Measurements from ENCODE around the gene PKHD1. TPM values are rescaled to one million over a fixed set of nuclear protein-coding genes. Genes with fewer than 3 reads are reported as not detected.

Gene PKHD1
- total RNA-seq, 6 experiments from 2014 or later, result 1.2 to 3.0 (median 2.3) TPM

DNA sequence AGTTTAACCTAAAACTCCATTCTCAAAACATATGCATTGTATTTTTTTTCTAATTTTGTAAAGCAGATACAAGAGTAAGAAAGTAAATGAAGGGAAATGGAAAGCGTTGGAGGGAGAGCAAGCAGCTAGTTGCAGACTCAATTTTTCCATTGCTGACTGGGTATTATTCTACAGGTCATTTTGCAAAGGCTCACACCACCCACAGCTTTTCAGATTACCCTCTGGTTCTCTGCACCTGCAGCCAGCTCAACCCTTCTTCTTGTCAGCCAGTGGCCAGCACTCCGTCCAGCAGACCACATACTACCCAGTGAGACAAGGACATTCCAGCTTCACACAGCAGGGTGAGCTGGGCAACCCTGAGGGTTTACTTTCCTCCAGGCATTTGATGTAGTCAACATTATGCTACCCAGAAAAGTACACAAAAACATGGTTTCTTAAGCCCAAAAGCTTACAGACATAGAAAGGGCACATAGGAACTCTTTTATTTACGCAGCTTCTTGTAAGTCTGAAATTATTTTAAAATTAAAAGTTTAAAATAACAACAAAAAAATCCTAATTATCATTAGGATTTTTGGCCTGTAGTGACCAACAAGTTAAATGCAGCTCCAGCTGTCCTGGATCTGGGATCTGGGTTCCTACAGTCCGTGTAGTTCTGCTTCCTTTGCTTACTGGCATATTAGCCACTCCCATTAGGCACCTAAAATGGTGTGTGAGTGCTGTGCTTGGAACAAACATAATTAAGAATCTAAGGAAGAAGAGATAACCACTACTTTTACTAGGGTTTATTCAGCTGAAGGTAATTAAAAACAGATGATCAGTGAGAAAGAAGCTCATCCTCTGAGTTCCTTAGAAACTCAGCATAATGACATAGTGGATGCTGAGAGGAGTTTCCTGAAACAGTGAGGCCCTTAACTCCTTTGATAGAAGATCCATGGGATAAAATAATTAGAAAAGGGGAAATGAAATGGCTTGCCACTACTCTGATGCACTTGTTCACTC lies 185.3 kb downstream of the PKHD1 start:
- no peaks in the 10 kb centered on the region for H3K36me3 ChIP-seq
- TF ChIP-seq CTCF (IDR thresholded peaks at IDR 0.05) (no peak), POLR2A (IDR thresholded peaks at IDR 0.05) (no peak)
- intact Hi-C loops (cut with DNase I), result no loop called here
- no peaks in the 10 kb centered on the region for H3K9me3 ChIP-seq
- no peak overlapping the region for H3K27ac ChIP-seq
- H3K4me1 ChIP-seq, result no peaks in the 10 kb centered on the region
- no peak overlapping the region for H3K4me3 ChIP-seq
- ATAC-seq (no peak), DNase-seq (no peak)
- H3K27me3 ChIP-seq, result no peaks in the 10 kb centered on the region
- WGBS (ENCODE audit: insufficient coverage, low coverage, low lambda C conversion rate, missing lambda C conversion rate), result 70% methylated on average over 4 of the region's 4 CpGs

DNA sequence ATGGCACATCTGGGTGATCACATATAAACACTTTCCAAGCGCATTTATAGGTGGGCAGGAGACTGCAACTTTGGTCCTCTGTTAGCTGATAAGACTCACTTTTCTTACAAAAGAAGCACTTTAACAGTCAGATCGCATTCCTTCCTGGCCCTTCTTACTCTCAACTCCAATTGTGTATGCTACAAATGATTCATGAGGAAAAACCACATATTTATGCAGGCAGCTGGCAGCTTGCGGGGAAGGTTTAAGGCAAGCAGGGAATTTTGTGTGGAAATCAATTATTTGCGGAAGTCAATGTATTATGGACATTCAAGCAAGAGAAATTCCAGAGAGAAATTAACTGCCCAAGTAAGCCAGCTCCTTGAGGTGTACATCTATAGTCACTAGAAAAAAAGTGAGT lies 194.0 kb downstream of the PKHD1 start:
- Histone ChIP-seq H3K27me3 (no peaks in the 10 kb centered on the region), H3K9me3 (no peaks in the 10 kb centered on the region), H3K27ac (no peak overlapping the region), H3K36me3 (no peaks in the 10 kb centered on the region), H3K4me3 (no peak overlapping the region), H3K4me1 (no peaks in the 10 kb centered on the region)
- 84% methylated on average over 4 of the region's 4 CpGs for WGBS (ENCODE audit: insufficient coverage, low coverage, low lambda C conversion rate, missing lambda C conversion rate)
- DNase-seq (no peak), ATAC-seq (no peak)
- intact Hi-C loops (cut with DNase I), result no loop called here
- TF ChIP-seq POLR2A (IDR thresholded peaks at IDR 0.05) (no peak), CTCF (IDR thresholded peaks at IDR 0.05) (no peak)

- no peak for DNase-seq
These were observed 194.7 kb downstream of the PKHD1 start for GRCh38 chr6:51892750-51893149.

DNA sequence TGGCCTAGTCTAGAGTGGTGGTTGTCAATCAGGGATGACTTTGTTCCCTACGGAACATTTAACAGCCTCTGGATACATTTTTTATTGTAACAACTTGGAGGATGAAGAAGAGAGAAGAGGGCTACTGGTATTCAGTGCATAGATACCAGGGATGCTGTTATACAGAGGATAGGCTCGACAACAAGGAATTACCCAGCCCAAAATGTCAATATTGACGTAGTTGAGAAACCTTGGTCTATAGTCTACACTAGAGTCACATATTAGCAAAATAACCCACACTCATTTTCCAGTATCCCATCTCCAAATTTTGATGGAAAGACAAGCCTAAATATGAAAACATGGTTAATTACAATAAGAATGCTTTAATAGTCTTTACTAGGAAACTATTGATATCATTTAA lies 195.1 kb downstream of the PKHD1 start:
- no peaks in the 10 kb centered on the region for H3K36me3 ChIP-seq
- intact Hi-C loops (cut with DNase I), result no loop called here
- no peaks in the 10 kb centered on the region for H3K9me3 ChIP-seq
- TF ChIP-seq CTCF (IDR thresholded peaks at IDR 0.05) (no peak), POLR2A (IDR thresholded peaks at IDR 0.05) (no peak)
- ATAC-seq, result peak in 2 of 4 donors; percentile 65 to 70
- no peak overlapping the region for H3K4me3 ChIP-seq
- no peak overlapping the region for H3K27ac ChIP-seq
- H3K27me3 ChIP-seq, result no peaks in the 10 kb centered on the region
- no peak for DNase-seq
- no peaks in the 10 kb centered on the region for H3K4me1 ChIP-seq
- 49% methylated on average over 3 of the region's 3 CpGs for WGBS (ENCODE audit: insufficient coverage, low coverage, low lambda C conversion rate, missing lambda C conversion rate)

More at GRCh38 chr6:51892750-51893149, 194.7 kb downstream of the PKHD1 start:
- peak in 2 of 4 donors; percentile 64 to 69 for ATAC-seq
- Histone ChIP-seq H3K4me1 (no peaks in the 10 kb centered on the region), H3K4me3 (no peak overlapping the region), H3K9me3 (no peaks in the 10 kb centered on the region), H3K27me3 (no peaks in the 10 kb centered on the region), H3K36me3 (no peaks in the 10 kb centered on the region), H3K27ac (no peak overlapping the region)
- TF ChIP-seq CTCF (IDR thresholded peaks at IDR 0.05) (no peak), POLR2A (IDR thresholded peaks at IDR 0.05) (no peak)
- 48% methylated on average over 4 of the region's 4 CpGs for WGBS (ENCODE audit: insufficient coverage, low coverage, low lambda C conversion rate, missing lambda C conversion rate)
- intact Hi-C loops (cut with DNase I), result no loop called here
